Measurements from ENCODE around the gene MCCC1. TPM values are rescaled to one million over a fixed set of nuclear protein-coding genes. Genes with fewer than 3 reads are reported as not detected.

MCCC1 gene
- total and polyA plus RNA-seq, 10 of the 15 experiments (the other 5 are each of a cell fraction or from before 2014, with no cell fraction given) = 35.0 to 71.7 (median 47.0) TPM

GRCh38 chr3:183050706-183051105 lies 48.6 kb downstream of the MCCC1 start:
- Histone ChIP-seq H3K9ac (ENCODE audit: control insufficient read depth, insufficient read depth, low read length) (no peak overlapping the region), H3K9me3 (replicated peaks; ENCODE audit: control insufficient read depth, insufficient read depth, low read length) (no peaks in the 10 kb centered on the region), H4K20me1 (ENCODE audit: control insufficient read depth, insufficient read depth) (peaks cover 4% of the 10 kb centered on the region; the same call in 1 of the 2 replicates), H3K4me3 (no peak overlapping the region), H3K27ac (ENCODE audit: control insufficient read depth, insufficient read depth) (no peak overlapping the region), H3K4me2 (ENCODE audit: control insufficient read depth, insufficient read depth) (no peak overlapping the region), H3K27me3 (replicated peaks in 1 of 2; ENCODE audit: control insufficient read depth in 2 of 2, insufficient read depth in 2 of 2, low read length in 1 of 2) (no peaks in the 10 kb centered on the region), H3K79me2 (ENCODE audit: control insufficient read depth, insufficient read depth, low read length) (no peaks in the 10 kb centered on the region), H2AFZ (ENCODE audit: control insufficient read depth, low read depth, low read length) (no peak overlapping the region), H3K4me1 (ENCODE audit: control insufficient read depth, insufficient read depth, low read length) (peaks cover 14% of the 10 kb centered on the region), H3K36me3 (ENCODE audit: control insufficient read depth in 2 of 2, insufficient read depth in 2 of 2, low read length in 1 of 2) (peaks cover 0 to 7% of the 10 kb centered on the region in 2 experiments; a peak in 2 of 4 replicates)
- TF ChIP-seq TCF3 (IDR thresholded peaks at IDR 0.05; ENCODE audit: borderline replicate concordance, insufficient read depth, low read depth, low read length) (no peak), POLR2A (IDR thresholded peaks at IDR 0.05; ENCODE audit: low read depth, low read length) (no peak), ZZZ3 (IDR thresholded peaks at IDR 0.05; ENCODE audit: control insufficient read depth, insufficient read length, low read depth) (no peak), STAT1 (conservative IDR thresholded peaks at IDR 0.05) (no peak), SREBF2 (IDR thresholded peaks at IDR 0.05; ENCODE audit: low read length) (no peak), MTA3 (IDR thresholded peaks at IDR 0.05; ENCODE audit: borderline replicate concordance, low read length) (no peak), NFIC (IDR thresholded peaks at IDR 0.05; ENCODE audit: low read depth, low read length) (no peak), ZNF384 (IDR thresholded peaks at IDR 0.05; ENCODE audit: borderline replicate concordance, low read depth, low read length) (no peak), JUND (IDR thresholded peaks at IDR 0.05; ENCODE audit: low read depth, low read length) (no peak), NRF1 (conservative IDR thresholded peaks at IDR 0.05; ENCODE audit: low read depth, low read length) (no peak), SMAD1 (IDR thresholded peaks at IDR 0.05; ENCODE audit: low read depth, partially characterized antibody) (no peak), NR2C1 (IDR thresholded peaks at IDR 0.05) (no peak), SMAD5 (IDR thresholded peaks at IDR 0.05; ENCODE audit: low read depth) (no peak), HDGF (IDR thresholded peaks at IDR 0.05) (no peak), RELA (IDR thresholded peaks at IDR 0.05; ENCODE audit: borderline replicate concordance, partially characterized antibody) (no peak), MYB (IDR thresholded peaks at IDR 0.05; ENCODE audit: borderline replicate concordance, low read depth, low read length) (no peak), MEF2A (IDR thresholded peaks at IDR 0.05; ENCODE audit: insufficient read depth, low read depth, low read length) (no peak), ZSCAN29 (IDR thresholded peaks at IDR 0.05) (no peak)
- TF ChIP-seq, protein P1, sequence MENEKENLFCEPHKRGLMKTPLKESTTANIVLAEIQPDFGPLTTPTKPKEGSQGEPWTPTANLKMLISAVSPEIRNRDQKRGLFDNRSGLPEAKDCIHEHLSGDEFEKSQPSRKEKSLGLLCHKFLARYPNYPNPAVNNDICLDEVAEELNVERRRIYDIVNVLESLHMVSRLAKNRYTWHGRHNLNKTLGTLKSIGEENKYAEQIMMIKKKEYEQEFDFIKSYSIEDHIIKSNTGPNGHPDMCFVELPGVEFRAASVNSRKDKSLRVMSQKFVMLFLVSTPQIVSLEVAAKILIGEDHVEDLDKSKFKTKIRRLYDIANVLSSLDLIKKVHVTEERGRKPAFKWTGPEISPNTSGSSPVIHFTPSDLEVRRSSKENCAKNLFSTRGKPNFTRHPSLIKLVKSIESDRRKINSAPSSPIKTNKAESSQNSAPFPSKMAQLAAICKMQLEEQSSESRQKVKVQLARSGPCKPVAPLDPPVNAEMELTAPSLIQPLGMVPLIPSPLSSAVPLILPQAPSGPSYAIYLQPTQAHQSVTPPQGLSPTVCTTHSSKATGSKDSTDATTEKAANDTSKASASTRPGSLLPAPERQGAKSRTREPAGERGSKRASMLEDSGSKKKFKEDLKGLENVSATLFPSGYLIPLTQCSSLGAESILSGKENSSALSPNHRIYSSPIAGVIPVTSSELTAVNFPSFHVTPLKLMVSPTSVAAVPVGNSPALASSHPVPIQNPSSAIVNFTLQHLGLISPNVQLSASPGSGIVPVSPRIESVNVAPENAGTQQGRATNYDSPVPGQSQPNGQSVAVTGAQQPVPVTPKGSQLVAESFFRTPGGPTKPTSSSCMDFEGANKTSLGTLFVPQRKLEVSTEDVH (IDR thresholded peaks at IDR 0.05; ENCODE audit: low read depth, partially characterized antibody) = no peak
- ATAC-seq (no peak), DNase-seq (ENCODE audit: low read depth, low spot score) (no peak), FAIRE-seq (no peak)
- ChIA-PET POLR2A (interaction anchor here (0.5 to 1.0 kb wide), 2 partner anchors 17 to 35 kb away, joined by 3 to 9 read pairs; no protein-coding TSS in a partner anchor), RAD21 (ENCODE audit: unreplicated experiment) (no interaction called here), SMC1A (ENCODE audit: uncharacterized antibody, unreplicated experiment) (interaction anchor here (0.6 to 2.3 kb wide), 6 partner anchors 76 to 337 kb away, joined by 3 to 6 read pairs (median 3); no protein-coding TSS in a partner anchor), CTCF (interaction anchor here (0.6 to 0.7 kb wide), 2 partner anchors 34 to 333 kb away, joined by 3 read pairs; no protein-coding TSS in a partner anchor)
- intact Hi-C loops (cut with micrococcal nuclease; ENCODE audit: unreplicated experiment) (no loop called here), in situ Hi-C loops (cut with MboI) (no loop called here)
- BruUV-seq (replicated peaks) = TSS peak; percentile 28

Data from GM12878 (cell line).